Right lobe of liver (tissue), 4 donors: ENCODE results near the gene IGF2BP2.

Source experiments
- POLR2A ChIP-seq: fragments of 450-650 bp; IDR thresholded peaks from one replicate; pipeline ENCODE4 v1.6.1; 2017; ENCODE audit warnings: antibody characterized with exemption, mild to moderate bottlenecking
- TF ChIP-seq, protein P1 (sequence below), 4 donors: fragments of 200-600 bp in 3 of 4; fragments of 450-650 bp in 1 of 4; IDR thresholded peaks; one replicate each; pipeline versions ENCODE4 v1.5.1 to v1.8.0; 2016 to 2022; ENCODE audit warnings: antibody characterized with exemption in 4 of 4, mild to moderate bottlenecking in 2 of 4
- donor health status: DM: no; HTN: no; CAD: no.
- donor health status: DM: no; HTN: no; CAD: no.
- donor health status: DM: no; HTN: yes; CAD: no.

DNA sequence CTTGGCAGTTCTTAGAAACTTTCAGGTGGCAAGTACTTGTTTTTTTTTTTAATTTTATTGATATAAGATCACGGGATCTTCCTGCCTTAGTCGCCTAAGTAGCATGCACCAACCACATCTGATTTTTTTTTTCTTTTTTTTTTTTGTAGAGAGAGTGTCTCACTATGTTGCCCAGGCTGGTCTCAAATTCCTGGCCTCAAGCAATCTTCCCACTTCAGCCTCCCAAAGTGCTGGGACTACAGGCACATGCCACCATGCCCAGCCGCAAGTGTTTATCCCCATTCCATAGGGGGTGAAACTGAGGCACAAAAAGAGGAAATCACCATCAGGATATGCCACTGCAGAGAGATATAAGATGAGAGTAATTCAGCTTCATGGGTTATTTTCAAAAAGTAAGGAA, 102.9 kb downstream of the IGF2BP2 start:
- TF ChIP-seq, protein P1, sequence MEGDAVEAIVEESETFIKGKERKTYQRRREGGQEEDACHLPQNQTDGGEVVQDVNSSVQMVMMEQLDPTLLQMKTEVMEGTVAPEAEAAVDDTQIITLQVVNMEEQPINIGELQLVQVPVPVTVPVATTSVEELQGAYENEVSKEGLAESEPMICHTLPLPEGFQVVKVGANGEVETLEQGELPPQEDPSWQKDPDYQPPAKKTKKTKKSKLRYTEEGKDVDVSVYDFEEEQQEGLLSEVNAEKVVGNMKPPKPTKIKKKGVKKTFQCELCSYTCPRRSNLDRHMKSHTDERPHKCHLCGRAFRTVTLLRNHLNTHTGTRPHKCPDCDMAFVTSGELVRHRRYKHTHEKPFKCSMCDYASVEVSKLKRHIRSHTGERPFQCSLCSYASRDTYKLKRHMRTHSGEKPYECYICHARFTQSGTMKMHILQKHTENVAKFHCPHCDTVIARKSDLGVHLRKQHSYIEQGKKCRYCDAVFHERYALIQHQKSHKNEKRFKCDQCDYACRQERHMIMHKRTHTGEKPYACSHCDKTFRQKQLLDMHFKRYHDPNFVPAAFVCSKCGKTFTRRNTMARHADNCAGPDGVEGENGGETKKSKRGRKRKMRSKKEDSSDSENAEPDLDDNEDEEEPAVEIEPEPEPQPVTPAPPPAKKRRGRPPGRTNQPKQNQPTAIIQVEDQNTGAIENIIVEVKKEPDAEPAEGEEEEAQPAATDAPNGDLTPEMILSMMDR (IDR thresholded peaks at IDR 0.05), result no peak
- TF ChIP-seq POLR2A, result no peak
